LNCaP clone FGC (cell line): ENCODE results near the gene COL23A1.
"Not testable (repeated sequence)": the region's sequence is repeated elsewhere in the genome, so short reads cannot be mapped to it uniquely, and the experiment has no call there.

Experiments
- DNase-seq: peaks from one replicate; pipeline ENCODE4 v3.0.0-alpha.2; 2011; ENCODE audit warnings: low read depth
- H3K4me3 ChIP-seq: 2 replicates; pipeline ENCODE4 v1.5.1; 2011; ENCODE audit warnings: mild to moderate bottlenecking, low read depth, low read length, control low read depth
- CTCF ChIP-seq: IDR thresholded peaks from 2 replicates; pipeline ENCODE4 v1.5.1; 2012; ENCODE audit warnings: mild to moderate bottlenecking; ENCODE audit not compliant: control insufficient read depth, insufficient read depth; ENCODE audit errors: extremely low read depth

Gene COL23A1

GRCh38 chr5:178261666-178262600 is 328.3 kb downstream of the COL23A1 start:
- no peak overlapping the region for H3K4me3 ChIP-seq
- TF ChIP-seq CTCF = no peak
- DNase-seq = peak; percentile 52

DNA sequence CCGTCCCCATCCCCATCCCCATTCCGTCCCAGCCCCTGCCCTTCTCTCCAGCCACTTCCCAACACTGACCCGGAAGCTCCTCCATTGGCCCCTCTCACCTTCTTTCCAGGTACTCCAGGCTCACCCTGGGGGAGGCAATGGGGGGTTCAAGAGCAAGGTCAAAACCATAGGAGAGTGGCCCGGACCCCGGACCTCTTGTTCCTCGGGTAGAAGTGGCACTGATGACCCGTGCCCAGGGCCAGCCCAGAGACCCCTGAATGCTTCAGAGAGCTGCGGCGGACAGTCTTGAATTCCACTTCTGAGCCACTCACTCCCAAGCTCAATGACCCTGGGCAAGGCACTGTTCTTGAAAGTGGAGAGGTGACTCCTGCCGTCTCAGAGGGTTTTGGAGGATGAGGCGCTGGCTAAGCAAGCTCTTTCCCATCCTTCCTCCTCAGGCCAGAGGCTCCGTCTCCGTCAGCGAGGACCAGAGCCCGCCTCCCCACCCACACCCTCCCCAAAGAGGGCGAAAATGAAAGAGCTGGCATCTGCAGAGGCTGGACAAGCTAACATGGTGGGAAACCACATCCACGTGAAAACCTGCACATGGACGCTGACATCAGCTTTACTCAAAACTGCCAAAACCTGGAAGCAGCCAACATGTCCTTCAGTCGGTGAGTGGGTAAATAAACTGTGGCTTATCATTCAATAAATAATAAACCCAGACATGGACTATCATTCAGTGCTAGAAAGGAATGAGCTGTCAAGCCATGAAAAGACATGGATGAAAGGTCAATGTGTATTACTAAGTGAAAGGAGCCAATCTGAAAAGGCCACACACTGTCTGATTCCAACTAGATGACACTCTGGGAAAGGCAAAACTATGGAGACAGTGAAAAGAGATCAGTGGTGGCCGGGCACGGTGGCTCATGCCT is 330.3 kb downstream of the COL23A1 start:
- no peak overlapping the region for H3K4me3 ChIP-seq
- DNase-seq = peak; percentile 46
- no peak for TF ChIP-seq CTCF

- TF ChIP-seq CTCF = no peak
- no peak for DNase-seq
- no peak overlapping the region for H3K4me3 ChIP-seq
Measured at GRCh38 chr5:178257650-178258049, 332.5 kb downstream of the COL23A1 start.

GRCh38 chr5:178256746-178257145 is 333.4 kb downstream of the COL23A1 start:
- TF ChIP-seq CTCF = no peak
- H3K4me3 ChIP-seq = no peak overlapping the region
- no peak for DNase-seq

DNA sequence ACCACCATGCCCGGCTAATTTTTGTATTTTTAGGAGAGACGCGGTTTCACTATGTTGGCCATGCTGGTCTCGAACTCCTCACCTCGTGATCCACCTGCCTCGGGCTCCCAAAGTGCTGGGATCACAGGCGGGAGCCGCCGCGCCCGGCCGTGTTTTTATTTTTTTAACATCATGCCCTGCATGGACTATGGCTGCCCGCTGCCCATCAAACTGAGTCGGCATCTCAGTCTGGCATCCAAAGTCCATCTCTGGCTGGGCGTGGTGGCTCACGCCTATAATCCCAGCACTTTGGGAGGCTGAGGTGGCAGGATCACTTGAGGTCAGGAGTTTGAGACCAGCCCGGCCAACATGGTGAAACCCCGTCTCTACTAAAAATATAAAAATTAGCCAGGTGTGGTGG is 336.6 kb downstream of the COL23A1 start:
- not testable (repeated sequence) for DNase-seq

GRCh38 chr5:178252258-178252657 is 337.9 kb downstream of the COL23A1 start:
- no peak overlapping the region for H3K4me3 ChIP-seq
- no peak for DNase-seq
- no peak for TF ChIP-seq CTCF

More for the DNA sequence above, 336.6 kb downstream of the COL23A1 start:
- not testable (repeated sequence) for H3K4me3 ChIP-seq

DNA sequence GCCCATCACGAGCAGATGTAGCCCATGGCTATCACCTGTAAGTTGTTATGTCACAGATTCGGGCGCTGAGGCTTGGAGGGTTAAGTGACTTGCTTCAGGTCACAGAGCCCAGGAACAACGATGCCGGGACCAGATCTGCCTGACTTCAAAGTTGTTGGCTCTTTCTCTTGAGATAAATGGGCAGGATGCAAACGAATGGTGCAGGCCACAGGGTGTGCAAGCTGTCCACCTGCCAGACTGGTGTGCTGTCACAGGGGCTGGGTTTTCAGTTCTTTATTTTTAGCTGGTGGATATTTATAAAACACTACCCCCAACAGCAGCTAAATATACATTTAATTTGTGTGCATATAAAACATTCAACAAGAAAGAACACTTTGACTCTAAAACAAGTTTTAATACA is 339.9 kb downstream of the COL23A1 start:
- no peak for TF ChIP-seq CTCF
- no peak for DNase-seq
- H3K4me3 ChIP-seq = no peak overlapping the region
